ENCODE measurements around the gene PDE9A.
A peak's percentile ranks its signal among the peaks of the same experiment; 100 is the strongest.
"Not testable (repeated sequence)": the region's sequence is repeated elsewhere in the genome, so short reads cannot be mapped to it uniquely, and the experiment has no call there.

The PDE9A gene

DNA sequence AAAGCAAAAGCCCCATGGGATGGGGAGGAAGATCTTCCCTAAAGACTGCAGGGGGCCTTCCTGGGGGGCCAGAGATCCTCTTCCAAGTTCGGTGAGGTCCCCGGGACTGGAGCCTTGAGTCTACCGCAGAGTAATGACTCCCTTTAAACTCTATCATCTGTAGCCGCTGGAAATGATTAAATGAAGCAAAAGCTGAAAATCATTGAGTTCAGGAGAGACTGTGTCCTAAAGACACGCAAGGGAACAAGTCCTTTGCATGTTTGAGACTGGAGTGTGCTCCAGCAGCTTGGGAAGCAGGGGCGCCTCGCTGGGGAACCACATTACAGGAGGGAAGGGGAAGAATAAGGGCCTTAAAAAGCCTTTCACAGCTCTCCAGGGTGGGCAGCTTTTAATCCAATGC lies 155.8 kb downstream of the PDE9A start:
- DNase-seq = no peak

DNA sequence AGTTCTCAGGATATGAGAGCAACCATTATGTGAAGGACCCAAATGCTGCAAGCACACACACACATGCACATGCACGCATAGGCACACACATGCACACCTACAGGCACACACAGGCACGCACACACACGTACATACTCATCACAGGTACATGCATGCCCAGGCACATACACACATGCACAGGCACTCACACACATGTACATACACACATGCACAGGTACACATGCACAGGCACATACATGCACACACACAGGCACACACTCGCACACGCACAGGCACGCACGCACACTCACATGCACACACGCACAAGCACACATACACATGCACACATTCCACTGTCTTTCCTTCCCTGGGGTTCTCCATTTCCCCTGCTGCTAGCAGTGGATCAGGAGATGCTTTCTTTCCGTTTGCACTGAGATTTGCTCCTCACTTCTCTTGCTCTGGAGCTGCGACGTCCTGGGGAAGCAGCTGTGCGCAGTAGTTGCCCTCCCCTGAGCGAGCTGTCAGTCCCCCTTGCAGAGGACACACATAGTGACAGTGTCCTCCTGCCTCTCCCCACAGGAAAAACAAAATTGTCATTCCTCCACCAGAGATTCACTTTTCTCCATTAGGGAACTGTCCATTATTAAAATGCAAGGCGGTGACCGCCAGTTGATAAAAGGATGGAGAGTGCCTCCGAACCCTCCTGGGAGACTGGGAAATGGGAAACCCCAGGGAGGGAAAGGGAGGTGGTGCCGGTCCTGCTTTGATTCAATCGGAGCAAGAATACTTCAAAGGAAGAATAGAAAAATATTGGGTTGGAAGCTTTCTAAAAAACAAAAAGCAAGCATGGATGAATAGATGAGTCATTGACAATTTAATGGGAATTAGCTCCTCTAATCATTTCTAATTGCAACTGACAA lies 156.4 kb downstream of the PDE9A start:
- DNase-seq = no peak

DNA sequence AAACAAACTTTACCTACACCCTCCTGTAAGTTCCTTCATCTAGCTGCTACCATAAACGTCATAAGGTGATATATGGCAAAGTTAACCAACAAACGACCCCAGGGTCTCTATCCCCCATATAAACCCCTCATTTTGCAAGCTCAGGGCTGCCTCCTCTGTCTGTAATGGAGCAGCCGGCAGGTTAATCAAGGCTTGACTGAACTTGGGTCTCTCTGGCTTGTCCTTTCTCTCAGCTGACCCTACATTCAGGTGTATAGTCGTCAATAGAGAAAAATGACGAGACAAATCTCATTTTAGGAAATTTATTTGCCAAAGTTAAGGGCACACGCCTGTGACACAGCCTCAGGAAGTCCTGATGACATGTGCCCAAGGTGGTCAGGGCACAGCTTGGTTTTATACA lies 158.5 kb downstream of the PDE9A start:
- no peak for DNase-seq

DNA sequence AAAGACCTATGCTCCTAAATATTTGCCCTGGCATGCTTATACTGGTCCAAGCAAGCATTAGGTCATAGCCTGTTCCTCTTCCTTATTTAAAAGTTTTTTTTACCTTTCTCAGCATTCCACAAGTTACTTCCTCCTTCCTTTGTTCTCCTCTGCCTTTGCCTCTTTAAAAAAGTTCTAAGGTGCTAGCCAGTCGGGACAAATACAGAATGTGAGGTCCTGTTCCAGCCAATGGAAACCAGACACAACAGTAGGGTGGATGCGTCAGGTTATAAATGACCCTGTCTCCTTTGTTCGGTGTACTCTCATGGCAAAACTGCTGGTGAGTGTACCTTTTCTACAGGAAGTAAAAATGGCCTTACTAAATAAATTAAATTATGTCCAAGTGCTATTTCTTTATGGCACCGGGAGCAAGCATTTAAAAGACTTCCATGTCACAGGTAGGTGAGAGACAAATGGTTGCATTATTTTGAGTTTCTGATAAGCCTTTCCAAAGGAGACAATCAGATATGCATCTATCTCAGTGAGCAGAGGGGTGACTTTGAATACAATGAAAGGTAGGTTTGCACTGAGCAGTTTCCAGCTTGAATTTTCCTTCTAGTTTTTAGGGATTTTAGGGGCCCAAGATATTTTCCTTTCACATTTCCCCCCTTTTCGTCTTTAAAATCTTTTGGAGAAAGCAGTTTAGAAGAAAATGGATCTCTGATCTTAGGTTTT lies 159.3 kb downstream of the PDE9A start:
- not testable (repeated sequence) for DNase-seq

DNA sequence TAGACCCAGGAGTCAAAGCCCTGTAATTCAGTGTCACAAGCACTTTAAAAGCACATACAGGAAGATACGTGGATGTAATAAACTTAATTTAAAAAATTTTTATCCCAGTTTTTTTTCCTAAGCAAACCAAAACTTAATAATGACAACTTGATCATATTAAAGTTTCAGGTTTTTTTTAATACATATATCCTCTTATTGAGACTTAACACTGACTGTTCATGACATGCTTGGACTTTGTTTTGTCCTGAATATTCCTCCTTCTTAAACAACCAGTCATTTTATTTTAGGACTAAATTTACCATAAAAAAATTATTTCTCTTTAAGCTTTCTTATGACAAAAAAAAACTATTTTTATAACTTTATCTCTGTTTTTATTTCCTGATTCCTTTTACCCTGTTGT lies 161.8 kb downstream of the PDE9A start:
- DNase-seq = no peak

DNA sequence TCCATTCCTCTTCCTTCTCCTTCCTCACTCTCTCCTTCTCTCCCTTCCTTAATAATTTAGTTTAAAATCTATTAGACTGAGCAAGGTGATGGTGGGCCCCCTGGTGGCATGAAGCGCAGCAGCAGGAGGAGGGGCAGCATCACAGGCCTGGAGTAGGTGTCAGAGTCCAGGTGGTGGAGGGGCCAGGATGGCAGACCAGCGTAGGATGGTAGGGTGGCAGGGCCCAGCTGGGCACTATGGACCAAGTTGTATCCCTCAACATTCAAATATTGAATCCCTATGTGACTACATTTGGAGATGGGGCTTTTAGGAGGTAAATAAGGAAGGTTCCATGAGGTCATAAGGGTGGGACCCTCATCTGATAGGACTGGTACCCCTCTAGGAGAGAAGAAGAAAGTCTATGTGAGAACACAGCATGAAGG lies 164.9 kb downstream of the PDE9A start:
- DNase-seq = peak; percentile 42 to 53

DNA sequence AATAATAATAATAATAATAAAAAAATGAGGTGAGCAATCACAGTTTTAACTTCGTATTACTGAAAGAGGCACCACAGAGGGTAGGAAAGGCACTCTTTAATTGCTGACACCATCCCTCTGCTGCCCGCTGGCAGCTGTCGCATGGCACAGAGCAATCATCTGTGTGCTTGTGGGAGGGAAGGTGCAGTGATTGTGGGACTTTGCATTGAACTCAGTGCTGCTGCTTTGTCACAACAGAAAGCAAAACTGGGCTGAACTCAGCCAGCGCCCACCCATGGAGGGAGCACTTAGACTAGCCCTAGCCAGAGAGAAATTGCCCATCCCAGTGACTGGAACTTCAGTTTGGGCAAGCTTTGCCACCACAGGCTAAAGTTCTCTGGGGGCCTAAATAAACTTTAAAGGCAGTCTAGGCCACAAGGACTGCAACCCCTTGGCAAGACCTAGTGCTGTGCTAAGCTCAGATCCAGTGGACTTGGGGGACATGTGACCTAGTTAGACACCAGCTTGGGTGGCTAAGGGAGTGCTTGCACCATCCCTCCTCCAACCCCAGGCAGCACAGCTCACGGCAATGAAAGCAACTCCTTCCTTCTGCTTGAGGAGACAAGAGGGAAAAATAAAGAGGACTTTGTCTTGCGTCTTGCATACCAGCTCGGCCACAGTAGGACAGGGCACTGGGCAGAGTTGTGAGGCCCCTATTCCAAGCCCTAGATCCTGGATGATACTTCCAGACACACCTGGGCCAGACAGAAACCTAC lies 166.6 kb downstream of the PDE9A start:
- DNase-seq = no peak

DNA sequence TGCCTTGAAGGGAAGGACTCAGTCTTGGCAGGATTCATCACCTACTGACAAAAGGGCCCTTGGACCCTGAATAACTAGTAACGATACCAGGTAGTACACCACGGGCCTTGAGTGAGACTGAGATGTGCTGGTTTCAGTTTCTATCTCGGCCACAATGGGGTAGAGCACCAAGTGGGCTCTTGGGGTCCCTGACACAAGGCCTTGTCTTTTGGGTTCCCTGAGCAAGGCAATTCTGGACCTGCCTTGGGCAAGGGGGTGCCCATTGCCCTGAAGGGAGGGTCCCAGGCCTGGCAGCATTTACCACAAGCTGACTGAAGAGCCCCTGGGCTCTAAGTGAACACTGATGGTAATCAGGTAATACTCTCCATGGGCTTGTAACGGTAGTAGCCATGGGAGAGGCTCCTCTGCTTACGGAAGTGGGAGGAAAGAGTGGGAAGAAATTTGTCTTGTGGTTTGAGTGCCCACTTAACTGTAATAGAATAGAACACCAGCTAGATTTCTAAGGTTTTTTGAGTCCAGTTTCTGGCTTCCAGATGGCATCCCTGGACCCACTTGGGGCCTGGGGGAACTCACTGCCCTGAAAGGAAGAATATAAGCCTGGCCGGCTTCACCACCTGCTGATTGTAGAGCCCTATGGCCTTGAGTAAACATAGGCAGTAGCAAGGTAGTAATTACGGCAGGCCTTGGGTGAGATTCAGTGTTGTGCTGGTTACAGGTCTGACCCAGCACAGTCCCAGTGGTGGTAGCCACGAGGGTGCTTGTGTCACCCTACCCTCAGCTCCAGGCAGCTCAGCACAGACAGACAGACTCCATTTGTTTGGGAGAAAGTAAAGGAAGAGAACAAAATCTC lies 167.4 kb downstream of the PDE9A start:
- DNase-seq = no peak

Measured in stimulated activated CD4-positive, alpha-beta T cell treated with anti-CD3 and anti-CD28 coated beads, Interleukin-4, amount 100 ng/mL, for 4 hours (primary cell).